Measurements from ENCODE around the gene DRC1.
"Not testable (repeated sequence)": the region's sequence is repeated elsewhere in the genome, so short reads cannot be mapped to it uniquely, and the experiment has no call there.

The DRC1 gene

GRCh38 chr2:26464390-26465265 is 62.9 kb downstream of the DRC1 start:
- no peak for DNase-seq

GRCh38 chr2:26465266-26465925 is 63.7 kb downstream of the DRC1 start:
- DNase-seq = no peak

- no peak for DNase-seq
These were observed 64.3 kb downstream of the DRC1 start for GRCh38 chr2:26465981-26466471.

GRCh38 chr2:26466662-26467310 is 65.1 kb downstream of the DRC1 start:
- no peak for DNase-seq

- not testable (repeated sequence) for DNase-seq
These were observed 66.8 kb downstream of the DRC1 start for GRCh38 chr2:26468544-26468943.

- DNase-seq = peak; percentile 49
These were observed 67.5 kb downstream of the DRC1 start for GRCh38 chr2:26469092-26469710.

- DNase-seq = no peak
These were observed 68.2 kb downstream of the DRC1 start for GRCh38 chr2:26469955-26470354.

- DNase-seq = no peak
These were observed 69.0 kb downstream of the DRC1 start for GRCh38 chr2:26470601-26471260.

- DNase-seq = no peak
These were observed 69.6 kb downstream of the DRC1 start for GRCh38 chr2:26471289-26471688.

- DNase-seq = no peak
These were observed 70.3 kb downstream of the DRC1 start for GRCh38 chr2:26471766-26472706.

GRCh38 chr2:26472821-26473655 is 71.3 kb downstream of the DRC1 start:
- DNase-seq = no peak

GRCh38 chr2:26473796-26474195 is 72.1 kb downstream of the DRC1 start:
- DNase-seq = no peak

- no peak for DNase-seq
These were observed 72.6 kb downstream of the DRC1 start for GRCh38 chr2:26474261-26474785.

- no peak for DNase-seq
These were observed 73.3 kb downstream of the DRC1 start for GRCh38 chr2:26475037-26475436.

GRCh38 chr2:26475832-26476501 is 74.2 kb downstream of the DRC1 start:
- no peak for DNase-seq

GRCh38 chr2:26477126-26477910 is 75.6 kb downstream of the DRC1 start:
- DNase-seq = no peak

- no peak for DNase-seq
These were observed 76.2 kb downstream of the DRC1 start, which contains the start of gene OTOF for GRCh38 chr2:26477911-26478253. Gene OTOF (minus strand): TSS chr2:26478124.

GRCh38 chr2:26478366-26478765 is 76.6 kb downstream of the DRC1 start:
- DNase-seq = no peak

Data from CD4-positive, alpha-beta T cell treated with Interleukin-21 for 1 hour (primary cell).